Osteoblast (primary cell): ENCODE data around the gene TBC1D19. TPM values are rescaled to one million over a fixed set of nuclear protein-coding genes. Genes with fewer than 3 reads are reported as not detected.

Experiments
- DNase-seq: peaks from one replicate; pipeline ENCODE4 v3.0.0; 2011; ENCODE audit warnings: low spot score, mixed read lengths; ENCODE audit not compliant: insufficient read length; ENCODE audit errors: missing footprints
- H2AFZ ChIP-seq: 2 replicates; pipeline ENCODE4 v1.6.0; 2011; ENCODE audit warnings: mild to moderate bottlenecking, low read length
- H3K27ac ChIP-seq: 2 replicates; pipeline ENCODE4 v1.5.1; 2011; ENCODE audit warnings: mild to moderate bottlenecking, low read depth, low read length, moderate library complexity
- H3K27me3 ChIP-seq: 2 replicates; pipeline ENCODE4 v1.6.0; 2012; ENCODE audit warnings: mild to moderate bottlenecking, control low read depth, inconsistent platforms, low read length, moderate library complexity; ENCODE audit not compliant: insufficient read depth
- H3K36me3 ChIP-seq: 2 replicates; pipeline ENCODE4 v1.5.1; 2011; ENCODE audit warnings: mild to moderate bottlenecking, low read length, control low read depth, moderate library complexity; ENCODE audit not compliant: insufficient read depth
- H3K4me1 ChIP-seq: 2 replicates; pipeline ENCODE4 v1.5.1; 2011; ENCODE audit warnings: mild to moderate bottlenecking, low read length, control low read depth, moderate library complexity; ENCODE audit not compliant: insufficient read depth
- H3K4me2 ChIP-seq: 2 replicates; pipeline ENCODE4 v1.6.0; 2011; ENCODE audit warnings: mild to moderate bottlenecking, low read length; ENCODE audit not compliant: insufficient read depth
- H3K4me3 ChIP-seq: fragments of 200-600 bp; sonication (generic); 3 replicates; pipeline ENCODE4 v1.5.1; 2012; ENCODE audit warnings: mild to moderate bottlenecking, low read length, inconsistent platforms; ENCODE audit not compliant: insufficient read depth
- H3K79me2 ChIP-seq: 2 replicates; pipeline ENCODE4 v1.6.0; 2012; ENCODE audit warnings: mild to moderate bottlenecking, low read length, control low read depth, inconsistent platforms; ENCODE audit not compliant: insufficient read depth
- H3K9me3 ChIP-seq: 2 replicates; pipeline ENCODE4 v1.5.1; 2011; ENCODE audit warnings: low read depth, low read length, control low read depth
- H4K20me1 ChIP-seq: 2 replicates; pipeline ENCODE4 v1.6.0; 2012; ENCODE audit warnings: mild to moderate bottlenecking, low read length, control low read depth; ENCODE audit not compliant: insufficient read depth
- CTCF ChIP-seq: IDR thresholded peaks from 2 replicates; pipeline ENCODE4 v1.5.1; 2011; ENCODE audit warnings: mild to moderate bottlenecking, low read depth, low read length, moderate library complexity; ENCODE audit errors: extremely low read depth
- total RNA-seq: library from RNA; depleted of rRNA; stranded (reverse); fragments of >200 nt; gene quantifications from 2 replicates; pipeline ENCODE4 v1.2.3, GENCODE V29; 2012

The TBC1D19 gene
- total RNA-seq, 1 donor, result 56.1 TPM

DNA sequence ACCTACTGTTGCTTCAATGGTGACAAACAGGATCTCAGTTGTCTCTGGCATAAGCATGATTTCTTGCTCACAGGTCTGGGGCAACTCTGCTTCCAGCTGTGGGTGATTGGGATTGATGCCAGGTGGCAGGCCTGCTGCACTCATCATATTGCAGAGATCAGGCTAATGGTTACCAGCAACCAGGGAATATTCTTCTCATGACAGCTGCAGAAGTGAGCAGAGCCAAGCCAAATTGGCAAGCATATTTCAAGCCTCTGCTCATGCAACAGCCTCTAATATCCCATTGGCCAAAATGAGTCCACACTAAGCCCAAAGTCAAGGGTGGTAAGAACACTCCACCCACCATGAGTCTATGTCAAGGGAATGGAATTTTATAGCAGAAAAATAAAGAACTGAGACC is 26.7 kb upstream of the TBC1D19 start:
- Histone ChIP-seq H3K27ac (peak overlapping the region; percentile 93), H3K4me2 (no peak overlapping the region), H3K4me1 (peaks cover 27% of the 10 kb centered on the region), H3K9me3 (no peaks in the 10 kb centered on the region), H3K79me2 (no peaks in the 10 kb centered on the region), H3K4me3 (no peak overlapping the region), H4K20me1 (no peaks in the 10 kb centered on the region), H2AFZ (no peak overlapping the region), H3K27me3 (no peaks in the 10 kb centered on the region), H3K36me3 (no peaks in the 10 kb centered on the region)
- no peak for TF ChIP-seq CTCF
- DNase-seq, result peak; percentile 77

- Histone ChIP-seq H3K27me3 (no peaks in the 10 kb centered on the region), H3K4me3 (no peak overlapping the region), H3K4me2 (peak overlapping the region; percentile 12), H3K4me1 (peaks cover 27% of the 10 kb centered on the region), H3K36me3 (no peaks in the 10 kb centered on the region), H2AFZ (no peak overlapping the region), H3K27ac (peak overlapping the region; percentile 93), H3K79me2 (no peaks in the 10 kb centered on the region), H4K20me1 (no peaks in the 10 kb centered on the region), H3K9me3 (no peaks in the 10 kb centered on the region)
- DNase-seq, result no peak
- no peak for TF ChIP-seq CTCF
Observed at GRCh38 chr4:26558166-26558895, 25.6 kb upstream of the TBC1D19 start.

DNA sequence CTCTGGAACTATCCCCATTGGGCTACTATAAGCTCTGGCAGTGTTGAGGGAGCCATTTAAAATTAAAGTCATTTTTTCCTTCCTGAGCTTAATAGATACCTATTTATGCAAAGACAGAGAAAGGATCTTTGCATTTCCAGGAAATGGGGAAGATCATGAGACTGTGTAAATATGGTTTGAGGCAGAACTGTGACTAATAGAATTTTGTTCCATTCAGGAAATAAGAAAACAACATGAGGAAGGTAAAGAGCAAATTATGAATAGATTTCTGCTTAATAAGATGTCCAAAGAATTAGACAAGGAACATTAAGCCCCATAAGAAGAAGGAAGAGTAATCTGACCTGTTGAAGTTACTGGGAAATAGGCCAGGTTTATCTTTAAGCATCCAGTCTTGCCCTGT is 17.8 kb upstream of the TBC1D19 start:
- peak overlapping the region; percentile 17 for H2AFZ ChIP-seq
- DNase-seq, result no peak
- TF ChIP-seq CTCF, result no peak

GRCh38 chr4:26568446-26568994 is 15.4 kb upstream of the TBC1D19 start:
- no peak overlapping the region for H3K4me3 ChIP-seq
- H3K36me3 ChIP-seq, result no peaks in the 10 kb centered on the region
- no peaks in the 10 kb centered on the region for H4K20me1 ChIP-seq
- H3K4me1 ChIP-seq, result peaks cover 30% of the 10 kb centered on the region
- no peaks in the 10 kb centered on the region for H3K27me3 ChIP-seq
- no peaks in the 10 kb centered on the region for H3K79me2 ChIP-seq
- no peak overlapping the region for H2AFZ ChIP-seq
- H3K27ac ChIP-seq, result peak overlapping the region; percentile 81
- no peak for TF ChIP-seq CTCF
- peak; percentile 79 for DNase-seq
- H3K4me2 ChIP-seq, result peak overlapping the region; percentile 46
- no peaks in the 10 kb centered on the region for H3K9me3 ChIP-seq

More for the DNA sequence above, 17.8 kb upstream of the TBC1D19 start:
- peaks cover 24% of the 10 kb centered on the region for H3K4me1 ChIP-seq
- no peaks in the 10 kb centered on the region for H3K36me3 ChIP-seq
- no peak overlapping the region for H3K4me2 ChIP-seq
- H3K9me3 ChIP-seq, result no peaks in the 10 kb centered on the region
- H4K20me1 ChIP-seq, result no peaks in the 10 kb centered on the region
- H3K27ac ChIP-seq, result peak overlapping the region; percentile 51
- H3K27me3 ChIP-seq, result no peaks in the 10 kb centered on the region
- H3K79me2 ChIP-seq, result no peaks in the 10 kb centered on the region
- H3K4me3 ChIP-seq, result no peak overlapping the region
